GM18867 (cell line): ENCODE data around the gene FSTL4.
A peak's percentile ranks its signal among the peaks of the same experiment; 100 is the strongest.

ENCODE experiments used
- ATAC-seq: cut with Tn5 transposase; IDR thresholded peaks from one replicate; pipeline ENCODE4 v1.9.1; 2021; ENCODE audit warnings: mild to moderate bottlenecking, moderate library complexity; ENCODE audit not compliant: unreplicated experiment

FSTL4 gene

GRCh38 chr5:133433641-133434040, 178.7 kb downstream of the FSTL4 start:
- no peak for ATAC-seq

GRCh38 chr5:133432956-133433532, 179.3 kb downstream of the FSTL4 start:
- no peak for ATAC-seq

GRCh38 chr5:133431326-133431865, 180.9 kb downstream of the FSTL4 start:
- ATAC-seq, result no peak

GRCh38 chr5:133430095-133430494, 182.2 kb downstream of the FSTL4 start:
- no peak for ATAC-seq

- no peak for ATAC-seq
Measured at GRCh38 chr5:133429046-133429445, 183.3 kb downstream of the FSTL4 start.

GRCh38 chr5:133428072-133428660, 184.2 kb downstream of the FSTL4 start:
- no peak for ATAC-seq

- no peak for ATAC-seq
Measured at GRCh38 chr5:133427121-133427777, 185.1 kb downstream of the FSTL4 start.

DNA sequence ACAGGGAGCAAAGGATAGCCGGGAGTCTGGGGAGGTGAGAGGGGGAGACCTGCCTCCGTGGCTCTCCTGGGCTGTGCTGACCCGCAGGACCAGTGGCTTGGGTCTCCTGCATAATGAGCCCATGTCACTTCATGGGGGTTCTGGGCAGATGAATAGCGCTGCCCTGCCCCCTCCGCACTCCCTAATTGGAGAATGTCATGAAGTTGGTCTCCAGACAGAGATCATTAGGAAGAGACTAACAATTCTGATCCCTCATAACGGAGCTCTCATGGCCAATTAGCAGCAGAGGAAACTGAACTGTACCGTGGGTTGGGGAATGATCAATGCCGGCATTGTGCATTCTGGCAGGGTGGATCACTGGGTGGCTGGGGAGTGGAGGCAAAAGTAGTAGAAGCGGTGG, 186.1 kb downstream of the FSTL4 start:
- ATAC-seq, result no peak

GRCh38 chr5:133425764-133426163, 186.6 kb downstream of the FSTL4 start:
- no peak for ATAC-seq

- ATAC-seq, result no peak
Measured at GRCh38 chr5:133425222-133425621, 187.1 kb downstream of the FSTL4 start.

- ATAC-seq, result peak; percentile 77
Measured at GRCh38 chr5:133423618-133424282, 188.6 kb downstream of the FSTL4 start.

DNA sequence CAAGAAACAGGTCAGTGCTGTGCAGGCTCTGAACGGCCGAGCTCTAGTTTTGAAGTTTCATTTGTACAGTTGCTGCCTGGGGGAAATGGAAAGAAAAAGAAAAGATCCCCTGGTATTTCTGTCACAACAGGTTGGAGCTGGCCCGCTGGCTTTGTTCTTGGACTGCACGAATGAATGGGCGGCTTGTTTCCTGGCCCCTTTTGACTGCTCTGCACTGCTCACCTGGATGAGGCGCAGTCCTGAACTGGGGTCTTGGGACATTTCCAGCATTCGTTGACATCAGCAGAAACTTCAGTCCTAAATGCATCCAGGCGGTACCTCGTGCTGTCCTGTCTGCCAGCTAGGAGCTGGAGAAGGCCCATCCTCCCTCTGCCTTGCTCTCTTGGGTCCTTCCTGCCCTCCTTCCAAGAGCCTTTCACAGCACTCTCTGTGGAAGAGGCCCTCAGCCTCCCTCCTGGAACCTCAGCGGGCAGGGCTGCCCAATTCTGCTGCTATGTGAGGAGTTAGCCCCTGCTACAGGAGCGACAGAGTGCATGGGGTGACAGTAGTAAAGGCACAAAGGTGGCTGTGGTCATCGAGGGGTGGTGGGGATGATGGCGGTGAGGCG, 189.2 kb downstream of the FSTL4 start:
- ATAC-seq, result no peak

DNA sequence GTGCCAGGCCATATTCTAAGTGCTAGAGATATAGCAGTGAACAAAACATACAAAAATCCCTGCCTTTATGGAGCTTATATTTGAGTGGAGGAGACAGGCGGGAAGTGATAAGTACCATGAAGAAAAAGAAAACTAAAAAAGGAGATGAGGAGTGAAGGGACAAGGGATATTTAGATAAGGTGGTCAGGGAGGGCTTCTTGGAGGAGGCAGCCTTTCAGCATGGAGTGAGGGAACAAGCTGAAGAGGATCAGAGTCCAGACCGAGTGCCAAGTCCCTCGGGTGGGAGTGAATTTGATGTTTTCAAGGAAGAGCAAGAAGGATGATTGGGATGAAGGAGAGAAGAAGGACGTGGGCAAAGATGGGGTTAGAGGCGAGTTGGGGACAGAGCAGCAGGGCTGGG, 190.5 kb downstream of the FSTL4 start:
- ATAC-seq, result no peak

DNA sequence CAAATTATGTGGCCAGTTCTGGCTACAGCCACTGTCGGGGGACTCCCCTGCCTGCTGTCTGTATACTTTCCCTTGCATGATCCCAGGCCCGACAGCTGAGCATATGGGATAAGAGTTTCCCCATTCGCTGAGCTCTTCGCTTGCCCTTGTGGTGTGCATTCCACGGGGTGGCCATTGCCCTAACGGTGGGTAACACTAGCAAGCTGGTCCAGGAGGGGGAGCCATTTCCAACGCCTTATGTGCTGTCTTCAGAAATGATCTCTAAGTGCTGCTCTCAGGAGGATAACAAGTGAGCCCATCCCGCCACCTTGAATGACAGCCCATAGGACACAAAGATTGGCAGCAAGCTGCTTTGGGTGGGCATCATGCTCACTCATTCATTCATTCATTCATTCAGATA, 190.9 kb downstream of the FSTL4 start:
- no peak for ATAC-seq

GRCh38 chr5:133420440-133421301, 191.7 kb downstream of the FSTL4 start:
- ATAC-seq, result no peak

GRCh38 chr5:133415906-133416305, 196.4 kb downstream of the FSTL4 start:
- no peak for ATAC-seq

GRCh38 chr5:133415506-133415905, 196.8 kb downstream of the FSTL4 start:
- no peak for ATAC-seq

DNA sequence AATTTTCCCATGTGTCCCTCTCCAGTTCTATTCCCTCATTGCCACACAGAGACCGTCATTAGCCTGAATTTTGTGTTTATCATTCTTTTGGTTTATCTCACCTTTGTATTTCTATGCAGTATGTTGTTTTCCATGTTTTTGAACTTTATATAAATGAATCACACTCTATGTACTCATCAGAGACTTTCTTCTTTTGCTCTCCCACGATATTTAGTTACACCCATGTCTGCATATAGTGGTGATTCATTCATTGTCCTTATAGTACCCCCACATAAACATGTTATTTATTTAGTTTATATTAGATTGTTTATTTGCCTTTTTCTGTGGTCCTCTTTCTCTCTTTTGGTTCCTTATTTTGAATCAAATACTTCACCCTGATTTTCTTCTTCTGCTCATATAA, 199.7 kb downstream of the FSTL4 start:
- ATAC-seq, result no peak

GRCh38 chr5:133410335-133410828, 202.0 kb downstream of the FSTL4 start:
- ATAC-seq, result no peak

DNA sequence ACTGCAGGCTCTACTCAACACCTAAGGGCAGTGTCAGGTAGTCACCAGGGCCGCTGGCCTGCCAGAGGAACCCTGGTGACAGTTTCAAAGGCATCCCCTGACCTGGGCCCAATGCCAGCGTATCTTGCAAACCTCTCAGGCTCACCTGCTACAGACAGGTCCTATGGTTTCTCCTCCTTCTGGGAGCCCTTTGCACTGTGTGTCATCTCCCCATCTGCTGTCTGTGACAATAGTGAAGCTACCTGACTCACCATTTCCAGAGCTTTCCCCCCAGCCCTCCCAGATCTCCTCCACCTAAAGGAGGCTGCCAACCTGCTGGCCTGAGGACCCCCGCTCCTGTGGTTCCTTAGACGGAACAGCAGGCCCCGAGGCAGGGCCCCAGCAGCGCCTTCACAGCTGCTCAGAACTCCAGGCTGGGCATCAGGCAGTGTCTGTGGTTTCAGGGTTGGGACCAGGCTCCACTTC, 203.1 kb downstream of the FSTL4 start:
- ATAC-seq, result no peak
